ENCODE data around the gene STX18. TPM values are rescaled to one million over a fixed set of nuclear protein-coding genes. Genes with fewer than 3 reads are reported as not detected.
"Not testable (repeated sequence)": the region's sequence is repeated elsewhere in the genome, so short reads cannot be mapped to it uniquely, and the experiment has no call there.

Gene STX18
- total RNA-seq, 1 donor from 2014 or later: 24.0 TPM

DNA sequence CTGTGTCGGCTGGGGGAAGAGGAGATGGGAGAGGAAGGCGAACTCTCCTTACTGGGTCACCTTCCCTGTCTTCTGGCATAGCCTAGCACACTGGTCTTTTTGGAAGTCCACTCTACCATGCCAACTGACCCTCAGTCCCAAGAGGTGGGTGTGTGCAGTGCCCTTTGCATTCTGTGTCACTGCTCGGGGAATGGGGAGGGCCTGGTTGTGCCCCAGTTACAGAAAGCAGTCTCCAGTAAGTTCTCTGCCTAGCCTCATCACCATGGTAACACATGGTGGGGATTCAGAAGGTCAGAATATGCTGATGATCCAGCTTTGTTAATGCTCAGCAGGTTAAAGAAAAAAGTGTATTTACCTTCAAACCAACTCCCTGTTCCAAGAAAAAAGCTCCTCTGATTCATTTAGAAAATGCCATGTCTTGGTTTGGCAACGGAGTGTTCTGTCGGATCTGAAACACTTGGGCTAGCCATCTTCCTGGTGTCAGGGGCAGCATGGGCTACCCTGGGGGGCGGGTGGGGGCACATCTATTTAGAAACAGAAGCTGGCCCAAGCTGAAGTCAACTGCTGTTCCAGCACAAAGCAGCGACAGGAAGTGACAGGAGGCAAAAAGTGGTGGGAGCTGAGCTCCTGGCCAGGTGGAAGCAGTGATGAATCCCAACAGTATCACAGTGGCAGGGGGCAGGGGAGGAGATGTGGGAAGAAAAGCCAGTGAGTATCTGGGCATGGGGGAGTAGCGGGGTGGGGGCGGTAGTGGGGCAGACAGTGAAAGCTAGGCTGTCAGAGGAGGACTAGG lies 117.9 kb downstream of the STX18 start:
- H3K4me3 Mint-ChIP-seq (ENCODE audit: unreplicated experiment): no peak overlapping the region
- H3K4me1 Mint-ChIP-seq (ENCODE audit: unreplicated experiment): peaks cover 11% of the 10 kb centered on the region
- no peak for DNase-seq (ENCODE audit: low spot score)
- no peak overlapping the region for H3K27ac Mint-ChIP-seq (ENCODE audit: unreplicated experiment)
- peaks cover 4% of the 10 kb centered on the region for H3K27me3 Mint-ChIP-seq (ENCODE audit: unreplicated experiment)
- H3K36me3 Mint-ChIP-seq (ENCODE audit: low read depth, unreplicated experiment): peaks cover 31% of the 10 kb centered on the region
- H3K9me3 Mint-ChIP-seq (ENCODE audit: unreplicated experiment): no peaks in the 10 kb centered on the region
- TF ChIP-seq, protein P1, sequence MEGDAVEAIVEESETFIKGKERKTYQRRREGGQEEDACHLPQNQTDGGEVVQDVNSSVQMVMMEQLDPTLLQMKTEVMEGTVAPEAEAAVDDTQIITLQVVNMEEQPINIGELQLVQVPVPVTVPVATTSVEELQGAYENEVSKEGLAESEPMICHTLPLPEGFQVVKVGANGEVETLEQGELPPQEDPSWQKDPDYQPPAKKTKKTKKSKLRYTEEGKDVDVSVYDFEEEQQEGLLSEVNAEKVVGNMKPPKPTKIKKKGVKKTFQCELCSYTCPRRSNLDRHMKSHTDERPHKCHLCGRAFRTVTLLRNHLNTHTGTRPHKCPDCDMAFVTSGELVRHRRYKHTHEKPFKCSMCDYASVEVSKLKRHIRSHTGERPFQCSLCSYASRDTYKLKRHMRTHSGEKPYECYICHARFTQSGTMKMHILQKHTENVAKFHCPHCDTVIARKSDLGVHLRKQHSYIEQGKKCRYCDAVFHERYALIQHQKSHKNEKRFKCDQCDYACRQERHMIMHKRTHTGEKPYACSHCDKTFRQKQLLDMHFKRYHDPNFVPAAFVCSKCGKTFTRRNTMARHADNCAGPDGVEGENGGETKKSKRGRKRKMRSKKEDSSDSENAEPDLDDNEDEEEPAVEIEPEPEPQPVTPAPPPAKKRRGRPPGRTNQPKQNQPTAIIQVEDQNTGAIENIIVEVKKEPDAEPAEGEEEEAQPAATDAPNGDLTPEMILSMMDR (IDR thresholded peaks at IDR 0.05; ENCODE audit: unreplicated experiment): no peak

GRCh38 chr4:4422856-4423499 lies 118.9 kb downstream of the STX18 start:
- DNase-seq (ENCODE audit: low spot score): no peak
- peaks cover 11% of the 10 kb centered on the region for H3K4me1 Mint-ChIP-seq (ENCODE audit: unreplicated experiment)
- TF ChIP-seq, protein P1 (IDR thresholded peaks at IDR 0.05; ENCODE audit: unreplicated experiment): no peak
- H3K9me3 Mint-ChIP-seq (ENCODE audit: unreplicated experiment): no peaks in the 10 kb centered on the region
- no peak overlapping the region for H3K27ac Mint-ChIP-seq (ENCODE audit: unreplicated experiment)
- peaks cover 31% of the 10 kb centered on the region for H3K36me3 Mint-ChIP-seq (ENCODE audit: low read depth, unreplicated experiment)
- H3K27me3 Mint-ChIP-seq (ENCODE audit: unreplicated experiment): peaks cover 4% of the 10 kb centered on the region
- no peak overlapping the region for H3K4me3 Mint-ChIP-seq (ENCODE audit: unreplicated experiment)

- H3K27me3 Mint-ChIP-seq (ENCODE audit: unreplicated experiment); DNase-seq (ENCODE audit: low spot score); H3K4me3 Mint-ChIP-seq (ENCODE audit: unreplicated experiment); H3K27ac Mint-ChIP-seq (ENCODE audit: unreplicated experiment); H3K9me3 Mint-ChIP-seq (ENCODE audit: unreplicated experiment): not testable (repeated sequence)
- Mint-ChIP-seq H3K4me1 (ENCODE audit: unreplicated experiment) (peaks cover 11% of the 10 kb centered on the region), H3K36me3 (ENCODE audit: low read depth, unreplicated experiment) (peaks cover 31% of the 10 kb centered on the region)
Measured at GRCh38 chr4:4422117-4422516, 119.7 kb downstream of the STX18 start.

GRCh38 chr4:4421356-4421755 lies 120.5 kb downstream of the STX18 start:
- H3K9me3 Mint-ChIP-seq (ENCODE audit: unreplicated experiment): no peaks in the 10 kb centered on the region
- H3K27me3 Mint-ChIP-seq (ENCODE audit: unreplicated experiment): peaks cover 4% of the 10 kb centered on the region
- TF ChIP-seq, protein P1 (IDR thresholded peaks at IDR 0.05; ENCODE audit: unreplicated experiment): no peak
- no peak for DNase-seq (ENCODE audit: low spot score)
- H3K4me1 Mint-ChIP-seq (ENCODE audit: unreplicated experiment): peaks cover 7% of the 10 kb centered on the region
- H3K27ac Mint-ChIP-seq (ENCODE audit: unreplicated experiment): no peak overlapping the region
- H3K36me3 Mint-ChIP-seq (ENCODE audit: low read depth, unreplicated experiment): peaks cover 31% of the 10 kb centered on the region
- H3K4me3 Mint-ChIP-seq (ENCODE audit: unreplicated experiment): no peak overlapping the region

DNA sequence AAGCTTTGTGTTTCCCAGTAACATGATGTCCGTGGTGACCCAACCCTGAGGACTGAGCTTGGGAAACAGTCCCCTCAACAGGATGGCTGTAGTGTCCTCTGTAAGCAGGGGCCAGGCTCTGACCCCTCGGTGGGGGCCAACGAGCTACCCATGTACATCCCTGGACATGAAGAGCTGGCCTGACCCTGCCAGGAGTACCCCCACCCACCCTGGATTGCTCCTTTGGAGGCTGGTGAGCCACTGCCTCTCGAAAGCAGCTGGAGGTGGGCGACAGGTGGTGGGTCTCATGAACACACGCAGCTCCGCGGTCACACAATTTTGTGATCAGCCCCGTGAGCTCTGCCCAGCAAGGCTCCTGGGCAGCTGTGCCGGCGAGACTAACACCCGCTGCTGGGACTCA lies 121.4 kb downstream of the STX18 start:
- H3K4me3 Mint-ChIP-seq (ENCODE audit: unreplicated experiment): no peak overlapping the region
- no peak overlapping the region for H3K27ac Mint-ChIP-seq (ENCODE audit: unreplicated experiment)
- TF ChIP-seq, protein P1 (IDR thresholded peaks at IDR 0.05; ENCODE audit: unreplicated experiment): no peak
- peaks cover 4% of the 10 kb centered on the region for H3K27me3 Mint-ChIP-seq (ENCODE audit: unreplicated experiment)
- H3K36me3 Mint-ChIP-seq (ENCODE audit: low read depth, unreplicated experiment): peaks cover 31% of the 10 kb centered on the region
- no peaks in the 10 kb centered on the region for H3K9me3 Mint-ChIP-seq (ENCODE audit: unreplicated experiment)
- H3K4me1 Mint-ChIP-seq (ENCODE audit: unreplicated experiment): peaks cover 2% of the 10 kb centered on the region
- no peak for DNase-seq (ENCODE audit: low spot score)

All from endothelial cell (in vitro differentiated cells).